GM10248 (cell line): ENCODE data around the gene MTHFD1L.

Experiments
- CTCF ChIA-PET: fragments of 300-600 bp; sonication (Branson Sonifier 250); formaldehyde crosslinking; extraction: SDS; loops from one replicate; lab custom pipeline; 2021; ENCODE audit warnings: antibody characterized with exemption; lab: Yijun Ruan, JAX
- POLR2A ChIA-PET: fragments of 350-650 bp; sonication (Branson Sonifier 250); formaldehyde crosslinking; extraction: SDS; loops from one replicate; lab custom pipeline; 2020; ENCODE audit warnings: antibody characterized with exemption; lab: Yijun Ruan, JAX
- DNase-seq: peaks from one replicate; pipeline ENCODE4 v3.0.0; 2012; ENCODE audit errors: extremely low spot score
- TF ChIP-seq, protein P1 (sequence below): IDR thresholded peaks from 2 replicates; pipeline ENCODE4 v1.5.1; 2012; ENCODE audit warnings: mild to moderate bottlenecking, low read depth; ENCODE audit errors: extremely low read depth, missing control alignments, control extremely low read depth

MTHFD1L gene

DNA sequence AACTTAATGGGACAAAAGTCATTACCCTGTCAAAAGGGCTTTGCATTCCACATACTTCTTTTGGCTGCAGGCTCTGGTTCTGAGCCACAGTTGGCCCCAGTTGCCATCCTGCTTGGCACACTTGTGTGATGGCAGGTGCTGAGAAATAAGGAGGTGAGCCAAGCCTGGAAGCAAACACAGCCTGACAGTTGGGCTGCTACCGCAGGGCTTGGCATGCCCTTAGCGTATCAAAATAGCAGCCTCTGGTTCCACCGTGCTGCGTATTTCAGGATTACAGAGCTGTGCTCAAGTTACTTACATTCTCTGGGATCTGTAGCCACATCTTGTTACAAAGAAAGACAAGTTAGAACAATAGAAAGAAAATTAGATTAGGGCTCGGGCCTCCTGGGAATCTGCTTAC is 11.1 kb downstream of the MTHFD1L start:
- DNase-seq, result no peak
- TF ChIP-seq, protein P1, sequence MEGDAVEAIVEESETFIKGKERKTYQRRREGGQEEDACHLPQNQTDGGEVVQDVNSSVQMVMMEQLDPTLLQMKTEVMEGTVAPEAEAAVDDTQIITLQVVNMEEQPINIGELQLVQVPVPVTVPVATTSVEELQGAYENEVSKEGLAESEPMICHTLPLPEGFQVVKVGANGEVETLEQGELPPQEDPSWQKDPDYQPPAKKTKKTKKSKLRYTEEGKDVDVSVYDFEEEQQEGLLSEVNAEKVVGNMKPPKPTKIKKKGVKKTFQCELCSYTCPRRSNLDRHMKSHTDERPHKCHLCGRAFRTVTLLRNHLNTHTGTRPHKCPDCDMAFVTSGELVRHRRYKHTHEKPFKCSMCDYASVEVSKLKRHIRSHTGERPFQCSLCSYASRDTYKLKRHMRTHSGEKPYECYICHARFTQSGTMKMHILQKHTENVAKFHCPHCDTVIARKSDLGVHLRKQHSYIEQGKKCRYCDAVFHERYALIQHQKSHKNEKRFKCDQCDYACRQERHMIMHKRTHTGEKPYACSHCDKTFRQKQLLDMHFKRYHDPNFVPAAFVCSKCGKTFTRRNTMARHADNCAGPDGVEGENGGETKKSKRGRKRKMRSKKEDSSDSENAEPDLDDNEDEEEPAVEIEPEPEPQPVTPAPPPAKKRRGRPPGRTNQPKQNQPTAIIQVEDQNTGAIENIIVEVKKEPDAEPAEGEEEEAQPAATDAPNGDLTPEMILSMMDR, result no peak
- POLR2A ChIA-PET, result no interaction called here
- CTCF ChIA-PET, result interaction anchor here (5.0 to 9.7 kb wide), 2 partner anchors 12 kb away, joined by 21 to 80 read pairs; partner anchors contain the start of gene MTHFD1L

GRCh38 chr6:150877928-150878327 is 12.4 kb downstream of the MTHFD1L start:
- ChIA-PET CTCF (interaction anchor here (2.8 to 9.7 kb wide), 3 partner anchors 11 to 446 kb away, joined by 11 to 80 read pairs (median 21); partner anchors contain the start of gene MTHFD1L), POLR2A (no interaction called here)
- no peak for DNase-seq
- TF ChIP-seq, protein P1, result no peak

DNA sequence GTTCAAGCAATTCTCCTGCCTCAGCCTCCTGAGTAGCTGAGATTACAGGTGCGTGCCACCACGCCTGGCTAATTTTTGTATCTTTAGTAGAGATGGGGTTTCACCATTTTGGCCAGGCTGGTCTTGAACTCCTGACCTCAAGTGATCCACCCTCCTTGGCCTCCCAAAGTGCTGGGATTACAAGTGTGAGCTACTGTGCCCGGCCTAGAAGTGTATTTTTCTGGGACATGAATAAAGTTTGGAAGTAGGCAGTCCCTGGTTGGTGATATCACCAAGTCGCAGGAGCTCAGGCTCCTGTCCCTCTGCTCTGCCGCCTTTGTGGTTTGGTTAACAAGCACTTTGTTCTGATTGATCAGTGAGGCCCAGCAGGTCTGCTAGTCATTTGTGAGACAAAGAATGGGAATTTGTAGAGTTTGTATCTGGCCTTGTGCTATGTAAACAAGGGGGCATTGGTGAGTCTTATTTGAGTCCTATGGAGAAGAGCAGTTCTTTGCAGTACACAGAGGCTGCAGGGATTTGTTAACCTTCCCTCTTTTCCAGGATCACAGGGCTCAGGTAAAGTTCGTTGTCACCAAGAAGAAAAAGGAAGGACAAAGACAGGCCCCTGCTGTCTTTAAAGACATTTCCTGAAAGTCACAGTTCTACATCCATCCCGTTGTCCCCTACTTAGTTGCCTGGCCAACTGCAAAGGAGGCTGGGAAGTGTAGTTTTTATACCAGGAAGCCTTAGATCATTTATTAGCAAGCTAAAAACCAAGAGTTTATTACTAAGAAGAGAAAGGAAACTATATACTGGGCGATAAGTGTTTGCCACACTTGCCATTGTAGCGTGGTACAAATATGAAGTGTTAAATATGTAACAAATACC is 13.1 kb downstream of the MTHFD1L start:
- TF ChIP-seq, protein P1, result no peak
- ChIA-PET POLR2A (no interaction called here), CTCF (interaction anchor here (2.8 to 9.7 kb wide), 2 partner anchors 10 to 445 kb away, joined by 11 to 80 read pairs; no protein-coding TSS in a partner anchor)
- no peak for DNase-seq

DNA sequence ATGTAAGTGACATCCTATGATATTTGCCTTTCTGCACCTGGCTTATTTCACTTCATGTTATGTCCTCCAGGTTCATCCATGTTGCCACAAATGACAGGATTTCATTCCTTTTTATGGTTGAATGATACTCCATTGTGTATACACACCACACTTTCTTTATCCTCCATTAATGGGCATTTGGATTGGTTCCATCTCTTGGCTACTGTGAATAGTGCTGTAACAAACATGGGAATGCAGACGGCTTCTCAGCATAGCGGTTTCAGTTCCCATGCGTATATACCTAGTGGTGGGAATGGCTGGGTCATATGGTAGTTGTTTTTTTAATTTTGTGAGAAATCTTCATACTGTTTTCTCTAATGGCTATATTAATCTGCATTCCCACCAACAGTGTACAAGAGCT is 14.8 kb downstream of the MTHFD1L start:
- ChIA-PET POLR2A (interaction anchor here (0.5 kb wide), 1 partner anchor 10 kb away, joined by 5 read pairs; no protein-coding TSS in a partner anchor), CTCF (interaction anchor here (1.1 to 9.7 kb wide), 4 partner anchors 9 to 444 kb away, joined by 4 to 80 read pairs (median 8); partner anchors contain the start of gene MTHFD1L)
- DNase-seq, result no peak
- TF ChIP-seq, protein P1, result no peak

GRCh38 chr6:150881911-150882481 is 16.5 kb downstream of the MTHFD1L start:
- POLR2A ChIA-PET, result interaction anchor here (0.6 kb wide), 1 partner anchor 18 kb away, joined by 9 read pairs; no protein-coding TSS in a partner anchor
- DNase-seq, result no peak
- TF ChIP-seq, protein P1, result no peak
- CTCF ChIA-PET, result interaction anchor here (0.7 to 3.4 kb wide), 8 partner anchors 9 to 442 kb away, joined by 3 to 41 read pairs (median 8); partner anchors contain the start of gene MTHFD1L

DNA sequence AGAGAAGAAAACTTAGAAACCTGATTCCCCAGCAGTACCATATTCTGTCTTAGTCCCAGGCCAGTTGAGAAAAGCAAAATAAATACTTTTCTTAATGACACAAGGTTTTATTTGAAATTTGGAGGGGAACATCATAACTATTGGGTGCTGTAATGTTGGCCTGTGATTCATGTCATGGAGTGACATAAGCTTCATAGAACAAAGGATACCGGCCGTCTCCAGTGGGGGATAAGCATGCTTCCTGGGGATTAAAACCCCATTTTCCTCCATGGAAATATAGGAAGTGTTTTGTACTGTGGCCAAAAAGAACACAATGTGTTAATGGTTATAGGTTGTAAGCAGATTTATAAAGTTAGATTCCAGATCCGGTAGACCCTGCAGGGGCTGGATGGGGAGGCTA is 18.0 kb downstream of the MTHFD1L start:
- no peak for DNase-seq
- ChIA-PET CTCF (interaction anchor here (0.7 to 3.4 kb wide), 4 partner anchors 8 to 441 kb away, joined by 3 to 41 read pairs (median 10); no protein-coding TSS in a partner anchor), POLR2A (no interaction called here)
- TF ChIP-seq, protein P1, result no peak
